T-helper 2 cell (primary cell): ENCODE data around the gene KATNAL1.

Source experiments
- DNase-seq, 5 experiments: peaks; one replicate each; pipeline versions ENCODE4 v3.0.0 to v3.0.0-alpha.2; 2012 to 2022

Gene KATNAL1

GRCh38 chr13:30158774-30159445, 148.4 kb downstream of the KATNAL1 start:
- DNase-seq = peak in 2 of 5 experiments; percentile 38 to 72

- peak in 1 of 5 experiments; percentile 29 for DNase-seq
Observed at GRCh38 chr13:30157616-30157993, 149.7 kb downstream of the KATNAL1 start.

GRCh38 chr13:30156826-30157615, 150.3 kb downstream of the KATNAL1 start:
- DNase-seq = no peak

- DNase-seq = no peak
Observed at GRCh38 chr13:30156270-30156669, 151.1 kb downstream of the KATNAL1 start.

- no peak for DNase-seq
Observed at GRCh38 chr13:30154931-30155330, 152.4 kb downstream of the KATNAL1 start.

- DNase-seq = no peak
Observed at GRCh38 chr13:30154531-30154930, 152.8 kb downstream of the KATNAL1 start.

- no peak for DNase-seq
Observed at GRCh38 chr13:30153545-30154426, 153.6 kb downstream of the KATNAL1 start.
